Measurements from ENCODE around the gene NGRN. TPM values are rescaled to one million over a fixed set of nuclear protein-coding genes. Genes with fewer than 3 reads are reported as not detected.
"Not testable (repeated sequence)": the region's sequence is repeated elsewhere in the genome, so short reads cannot be mapped to it uniquely, and the experiment has no call there.

The NGRN gene
- total RNA-seq, 2 experiments from 2014 or later = 32.1 to 32.9 TPM

- ChIA-PET CTCF (no interaction called here), POLR2A (no interaction called here)
These were observed 31.5 kb downstream of the NGRN start for GRCh38 chr15:90297021-90297420.

- ChIA-PET POLR2A (no interaction called here), CTCF (interaction anchor here (0.6 to 2.1 kb wide), 6 partner anchors 8 to 133 kb away, joined by 3 to 7 read pairs (median 4); partner anchors contain the start of gene TTLL13)
These were observed 35.1 kb downstream of the NGRN start for GRCh38 chr15:90300541-90300940.

GRCh38 chr15:90300988-90301706 lies 35.7 kb downstream of the NGRN start:
- POLR2A ChIA-PET = no interaction called here
- CTCF ChIA-PET = interaction anchor here (0.6 to 2.1 kb wide), 7 partner anchors 9 to 122 kb away, joined by 3 to 7 read pairs (median 5); partner anchors contain the start of gene TTLL13

GRCh38 chr15:90301707-90302300 lies 36.3 kb downstream of the NGRN start:
- ChIA-PET POLR2A (no interaction called here), CTCF (interaction anchor here (1.2 to 2.1 kb wide), 6 partner anchors 9 to 121 kb away, joined by 3 to 7 read pairs (median 5); partner anchors contain the start of gene TTLL13)

GRCh38 chr15:90305355-90305754 lies 39.9 kb downstream of the NGRN start:
- POLR2A ChIA-PET = not testable (repeated sequence)
- CTCF ChIA-PET = interaction anchor here (0.9 to 2.1 kb wide), 4 partner anchors 12 to 105 kb away, joined by 3 to 7 read pairs (median 4); partner anchors contain the start of gene SEMA4B

- ChIA-PET CTCF (interaction anchor here (0.8 to 2.1 kb wide), 3 partner anchors 13 to 342 kb away, joined by 3 to 7 read pairs (median 3); no protein-coding TSS in a partner anchor), POLR2A (interaction anchor here (0.6 kb wide), 1 partner anchor 1133 kb away, joined by 4 read pairs; no protein-coding TSS in a partner anchor)
These were observed 40.5 kb downstream of the NGRN start for GRCh38 chr15:90305932-90306331.

- POLR2A ChIA-PET = interaction anchor here (0.6 kb wide), 2 partner anchors 81 to 1132 kb away, joined by 3 to 4 read pairs; partner anchors contain the start of gene IQGAP1
- CTCF ChIA-PET = interaction anchor here (0.8 to 2.1 kb wide), 3 partner anchors 14 to 341 kb away, joined by 3 to 7 read pairs (median 3); no protein-coding TSS in a partner anchor
These were observed 41.1 kb downstream of the NGRN start for GRCh38 chr15:90306560-90306959.

- ChIA-PET POLR2A (interaction anchor here (0.6 kb wide), 1 partner anchor 165 kb away, joined by 7 read pairs; no protein-coding TSS in a partner anchor), CTCF (interaction anchor here (0.6 to 1.1 kb wide), 3 partner anchors 12 to 24 kb away, joined by 3 to 5 read pairs (median 4); no protein-coding TSS in a partner anchor)
These were observed 42.2 kb downstream of the NGRN start for GRCh38 chr15:90307661-90308060.

GRCh38 chr15:90309020-90309419 lies 43.5 kb downstream of the NGRN start:
- CTCF ChIA-PET = interaction anchor here (0.6 kb wide), 1 partner anchor 9 kb away, joined by 3 read pairs; no protein-coding TSS in a partner anchor
- POLR2A ChIA-PET = no interaction called here

GRCh38 chr15:90315278-90315982 lies 50.0 kb downstream of the NGRN start:
- POLR2A ChIA-PET = interaction anchor here (0.6 kb wide), 2 partner anchors 10 to 45 kb away, joined by 3 read pairs; no protein-coding TSS in a partner anchor
- CTCF ChIA-PET = interaction anchor here (0.7 to 1.4 kb wide), 2 partner anchors 22 to 655 kb away, joined by 3 to 6 read pairs; no protein-coding TSS in a partner anchor

- ChIA-PET CTCF (interaction anchor here (0.6 to 1.4 kb wide), 2 partner anchors 23 to 724 kb away, joined by 4 to 6 read pairs; no protein-coding TSS in a partner anchor), POLR2A (no interaction called here)
These were observed 50.7 kb downstream of the NGRN start for GRCh38 chr15:90316139-90316538.

GRCh38 chr15:90318591-90318990 lies 53.1 kb downstream of the NGRN start:
- ChIA-PET POLR2A (no interaction called here), CTCF (interaction anchor here (0.7 to 2.7 kb wide), 4 partner anchors 9 to 436 kb away, joined by 3 to 12 read pairs (median 3); no protein-coding TSS in a partner anchor)

GRCh38 chr15:90320062-90320884 lies 54.8 kb downstream of the NGRN start:
- POLR2A ChIA-PET = interaction anchor here (1.0 kb wide), 1 partner anchor 68 kb away, joined by 4 read pairs; the partner anchor contains the start of gene IQGAP1

GRCh38 chr15:90320885-90321278 lies 55.4 kb downstream of the NGRN start:
- POLR2A ChIA-PET = interaction anchor here (1.0 kb wide), 1 partner anchor 67 kb away, joined by 4 read pairs; the partner anchor contains the start of gene IQGAP1
- CTCF ChIA-PET = interaction anchor here (0.9 to 2.7 kb wide), 15 partner anchors 9 to 380 kb away, joined by 3 to 13 read pairs (median 4); no protein-coding TSS in a partner anchor

More at GRCh38 chr15:90320062-90320884, 54.8 kb downstream of the NGRN start:
- CTCF ChIA-PET = interaction anchor here (0.5 to 2.7 kb wide), 47 partner anchors 9 to 614 kb away, joined by 3 to 13 read pairs (median 4); partner anchors contain the start of gene ZNF774

All from activated CD8-positive, alpha-beta memory T cell treated with anti-CD3 and anti-CD28 coated beads for 36 hours (primary cell).